Type B pancreatic cell (in vitro differentiated cells): ENCODE data around the gene SECTM1. TPM values are rescaled to one million over a fixed set of nuclear protein-coding genes. Genes with fewer than 3 reads are reported as not detected.
"Not testable (repeated sequence)": the region's sequence is repeated elsewhere in the genome, so short reads cannot be mapped to it uniquely, and the experiment has no call there.

Source experiments
- DNase-seq: peaks from one replicate; pipeline ENCODE4 v3.0.0; 2021; ENCODE audit warnings: mixed read lengths; ENCODE audit not compliant: unreplicated experiment; ENCODE audit errors: extremely low spot score
- H3K27ac Mint-ChIP-seq: 2 replicates; pipeline ENCODE4 v1.8.0; 2021; ENCODE audit warnings: mild to moderate bottlenecking, mixed read lengths
- H3K27me3 Mint-ChIP-seq: 2 replicates; pipeline ENCODE4 v1.8.0; 2021; ENCODE audit warnings: mixed read lengths
- H3K36me3 Mint-ChIP-seq: 2 replicates; pipeline ENCODE4 v1.8.0; 2021; ENCODE audit warnings: mixed read lengths
- H3K4me1 Mint-ChIP-seq: one replicate; pipeline ENCODE4 v1.8.0; 2021; ENCODE audit warnings: mixed read lengths; ENCODE audit not compliant: unreplicated experiment
- H3K4me3 Mint-ChIP-seq: 2 replicates; pipeline ENCODE4 v1.8.0; 2021; ENCODE audit warnings: mild to moderate bottlenecking, mixed read lengths
- H3K9me3 Mint-ChIP-seq: 2 replicates; pipeline ENCODE4 v1.8.0; 2021; ENCODE audit warnings: mixed read lengths
- CTCF ChIP-seq: fragments of 200-600 bp; sonication (generic); conservative IDR thresholded peaks from 2 replicates; pipeline ENCODE4 v1.5.0; 2021; ENCODE audit warnings: antibody characterized with exemption, mild to moderate bottlenecking
- total RNA-seq: library from RNA; stranded (reverse); gene quantifications from 2 replicates; pipeline ENCODE4 v1.2.1, GENCODE V29; 2021; ENCODE audit warnings: low replicate concordance

The SECTM1 gene
- total RNA-seq, 1 donor from 2014 or later = 13.2 TPM

- Mint-ChIP-seq H3K27ac (peak overlapping the region; percentile 42), H3K4me3 (no peak overlapping the region), H3K27me3 (peaks cover 3% of the 10 kb centered on the region), H3K9me3 (no peaks in the 10 kb centered on the region), H3K4me1 (peaks cover 26% of the 10 kb centered on the region), H3K36me3 (no peaks in the 10 kb centered on the region)
- TF ChIP-seq CTCF = no peak
- DNase-seq = no peak
Observed at GRCh38 chr17:82348866-82349265, 15.3 kb upstream of the SECTM1 start.

- Mint-ChIP-seq H3K9me3 (no peaks in the 10 kb centered on the region), H3K27ac (peak overlapping the region; percentile 42)
Observed at GRCh38 chr17:82348434-82348833, 14.9 kb upstream of the SECTM1 start.

GRCh38 chr17:82347994-82348393 is 14.4 kb upstream of the SECTM1 start:
- not testable (repeated sequence) for H3K4me3 Mint-ChIP-seq, H3K36me3 Mint-ChIP-seq, H3K9me3 Mint-ChIP-seq, H3K27me3 Mint-ChIP-seq, DNase-seq, H3K27ac Mint-ChIP-seq
- H3K4me1 Mint-ChIP-seq = peaks cover 33% of the 10 kb centered on the region

More at GRCh38 chr17:82348434-82348833, 14.9 kb upstream of the SECTM1 start:
- no peak for DNase-seq
- no peak for TF ChIP-seq CTCF
- Mint-ChIP-seq H3K27me3 (peaks cover 3% of the 10 kb centered on the region), H3K4me3 (no peak overlapping the region), H3K4me1 (peaks cover 29% of the 10 kb centered on the region), H3K36me3 (no peaks in the 10 kb centered on the region)

GRCh38 chr17:82346342-82347300 is 13.1 kb upstream of the SECTM1 start:
- Mint-ChIP-seq H3K27ac (peak overlapping the region; percentile 73), H3K27me3 (peaks cover 3% of the 10 kb centered on the region), H3K4me1 (peaks cover 35% of the 10 kb centered on the region), H3K36me3 (no peaks in the 10 kb centered on the region), H3K9me3 (no peaks in the 10 kb centered on the region), H3K4me3 (peak overlapping the region; percentile 33)
- no peak for TF ChIP-seq CTCF
- DNase-seq = no peak

GRCh38 chr17:82345151-82345976 is 11.8 kb upstream of the SECTM1 start:
- no peak overlapping the region for H3K4me3 Mint-ChIP-seq

More at GRCh38 chr17:82345151-82345976, 11.8 kb upstream of the SECTM1 start:
- Mint-ChIP-seq H3K27ac (no peak overlapping the region), H3K4me1 (peaks cover 35% of the 10 kb centered on the region), H3K9me3 (no peaks in the 10 kb centered on the region), H3K27me3 (peaks cover 3% of the 10 kb centered on the region), H3K36me3 (no peaks in the 10 kb centered on the region)
- TF ChIP-seq CTCF = no peak
- peak; percentile 65 for DNase-seq
